OCI-LY3 (cell line): ENCODE measurements around the gene CAMTA1.
"Not testable (repeated sequence)": the region's sequence is repeated elsewhere in the genome, so short reads cannot be mapped to it uniquely, and the experiment has no call there.

Source experiments
- H2AFZ ChIP-seq: fragments of 200-600, 300-600 bp; shearing (Covaris generic); 2 replicates; pipeline ENCODE4 v1.6.0; 2014; ENCODE audit warnings: antibody characterized with exemption, low read depth, low read length
- H3K27ac ChIP-seq: fragments of 200-600, 300-600 bp; sonication (generic); 2 replicates; pipeline ENCODE4 v1.5.1; 2014; ENCODE audit warnings: mild to moderate bottlenecking, low read length, moderate library complexity, mixed read lengths
- H3K27me3 ChIP-seq: fragments of 200-600, 300-600 bp; sonication (generic); 2 replicates; pipeline ENCODE4 v1.6.1; 2014; ENCODE audit warnings: low read depth, low read length, mixed read lengths
- H3K36me3 ChIP-seq: fragments of 200-600, 300-600 bp; sonication (generic); replicated peaks from 2 replicates; pipeline ENCODE3; 2014; ENCODE audit warnings: low read depth, low read length, mixed read lengths
- H3K4me1 ChIP-seq: fragments of 300-600, 200-600 bp; sonication (generic); 2 replicates; pipeline ENCODE4 v1.6.1; 2014; ENCODE audit warnings: low read length, mixed read lengths
- H3K4me2 ChIP-seq: fragments of 200-600, 300-600 bp; sonication (generic); 2 replicates; pipeline ENCODE4 v1.6.1; 2014; ENCODE audit warnings: low read length, mixed read lengths
- H3K4me3 ChIP-seq: fragments of 300-600, 200-600 bp; sonication (generic); 2 replicates; pipeline ENCODE4 v1.5.1; 2014; ENCODE audit warnings: antibody characterized with exemption, mild to moderate bottlenecking, low read length, moderate library complexity
- H3K79me2 ChIP-seq: fragments of 300-600, 200-600 bp; shearing (Covaris generic); 2 replicates; pipeline ENCODE4 v1.6.1; 2014; ENCODE audit warnings: mild to moderate bottlenecking, low read length, mixed read lengths
- H3K9ac ChIP-seq: fragments of 300-600, 200-600 bp; shearing (Covaris generic); 2 replicates; pipeline ENCODE4 v1.6.0; 2014; ENCODE audit warnings: mild to moderate bottlenecking, low read length, moderate library complexity
- H3K9me3 ChIP-seq: fragments of 200-600, 300-600 bp; shearing (Covaris generic); 2 replicates; pipeline ENCODE4 v1.6.1; 2014; ENCODE audit warnings: low read length, mixed read lengths; ENCODE audit not compliant: insufficient read depth
- H4K20me1 ChIP-seq: fragments of 200-600, 300-600 bp; sonication (generic); 2 replicates; pipeline ENCODE4 v1.6.1; 2016; ENCODE audit warnings: low read length, mixed read lengths; ENCODE audit not compliant: insufficient read depth
- EZH2phosphoT487 ChIP-seq: fragments of 200-600 bp; shearing (Covaris generic); IDR thresholded peaks from 2 replicates; pipeline ENCODE4 v1.6.1; 2018; ENCODE audit warnings: antibody characterized with exemption, mixed run types, low read depth
- TF ChIP-seq, protein P1 (sequence below): fragments of 200-600, 300-600 bp; sonication (generic); IDR thresholded peaks from 2 replicates; pipeline ENCODE4 v1.5.1; 2014; ENCODE audit warnings: antibody characterized with exemption, low read length, low read depth

Gene CAMTA1

DNA sequence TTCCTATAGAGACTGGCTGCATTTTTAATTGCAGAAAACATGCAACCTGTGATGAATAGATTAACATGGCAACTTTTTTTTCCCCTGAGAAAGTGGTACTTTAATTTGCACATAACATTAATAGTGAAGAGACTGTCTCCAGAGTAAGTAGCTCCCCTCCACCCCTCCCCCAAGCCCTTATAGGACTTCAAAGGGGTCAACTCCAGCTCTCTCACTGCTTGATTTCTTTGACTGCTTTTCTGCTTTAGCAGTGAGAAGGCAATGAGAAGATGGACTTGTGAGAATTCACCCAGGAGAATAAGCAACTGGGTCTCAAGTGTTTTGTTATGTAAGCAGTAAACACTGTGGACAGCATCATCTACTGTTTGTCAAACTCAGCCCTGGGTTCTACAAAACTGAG, 355.0 kb downstream of the CAMTA1 start:
- no peaks in the 10 kb centered on the region for H3K27me3 ChIP-seq
- TF ChIP-seq, protein P1, sequence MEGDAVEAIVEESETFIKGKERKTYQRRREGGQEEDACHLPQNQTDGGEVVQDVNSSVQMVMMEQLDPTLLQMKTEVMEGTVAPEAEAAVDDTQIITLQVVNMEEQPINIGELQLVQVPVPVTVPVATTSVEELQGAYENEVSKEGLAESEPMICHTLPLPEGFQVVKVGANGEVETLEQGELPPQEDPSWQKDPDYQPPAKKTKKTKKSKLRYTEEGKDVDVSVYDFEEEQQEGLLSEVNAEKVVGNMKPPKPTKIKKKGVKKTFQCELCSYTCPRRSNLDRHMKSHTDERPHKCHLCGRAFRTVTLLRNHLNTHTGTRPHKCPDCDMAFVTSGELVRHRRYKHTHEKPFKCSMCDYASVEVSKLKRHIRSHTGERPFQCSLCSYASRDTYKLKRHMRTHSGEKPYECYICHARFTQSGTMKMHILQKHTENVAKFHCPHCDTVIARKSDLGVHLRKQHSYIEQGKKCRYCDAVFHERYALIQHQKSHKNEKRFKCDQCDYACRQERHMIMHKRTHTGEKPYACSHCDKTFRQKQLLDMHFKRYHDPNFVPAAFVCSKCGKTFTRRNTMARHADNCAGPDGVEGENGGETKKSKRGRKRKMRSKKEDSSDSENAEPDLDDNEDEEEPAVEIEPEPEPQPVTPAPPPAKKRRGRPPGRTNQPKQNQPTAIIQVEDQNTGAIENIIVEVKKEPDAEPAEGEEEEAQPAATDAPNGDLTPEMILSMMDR, result no peak
- TF ChIP-seq EZH2phosphoT487, result no peak
- no peaks in the 10 kb centered on the region for H3K9me3 ChIP-seq
- H3K4me2 ChIP-seq, result no peak overlapping the region
- H3K4me3 ChIP-seq, result no peak overlapping the region
- no peak overlapping the region for H3K9ac ChIP-seq
- H3K27ac ChIP-seq, result no peak overlapping the region
- no peak overlapping the region for H2AFZ ChIP-seq
- H4K20me1 ChIP-seq, result no peaks in the 10 kb centered on the region
- H3K79me2 ChIP-seq, result no peaks in the 10 kb centered on the region
- H3K36me3 ChIP-seq, result no peaks in the 10 kb centered on the region
- H3K4me1 ChIP-seq, result no peaks in the 10 kb centered on the region

DNA sequence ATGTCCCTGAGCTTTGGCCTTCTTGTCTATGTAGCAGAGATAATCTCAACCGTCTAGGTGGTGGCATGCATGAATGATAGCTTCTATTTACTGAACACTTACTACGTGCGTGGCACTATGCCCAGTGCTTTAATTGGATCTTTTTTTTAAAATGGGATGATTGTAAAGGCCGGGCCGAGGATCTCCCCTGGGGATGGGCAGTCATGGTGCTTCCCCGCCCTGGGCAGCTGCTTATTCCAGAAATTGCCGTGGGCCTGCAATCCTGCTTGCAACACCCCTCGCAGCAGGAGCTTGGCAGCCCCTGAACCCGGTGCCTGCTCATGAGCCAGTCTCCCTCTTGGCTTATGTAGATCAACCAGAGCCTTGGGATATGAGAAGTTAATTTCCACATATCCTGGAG, 360.7 kb downstream of the CAMTA1 start:
- Histone ChIP-seq H3K4me1 (no peaks in the 10 kb centered on the region), H3K79me2 (no peaks in the 10 kb centered on the region), H4K20me1 (no peaks in the 10 kb centered on the region), H2AFZ (no peak overlapping the region), H3K27me3 (no peaks in the 10 kb centered on the region), H3K9ac (no peak overlapping the region), H3K4me2 (no peak overlapping the region), H3K4me3 (no peak overlapping the region), H3K27ac (no peak overlapping the region), H3K36me3 (no peaks in the 10 kb centered on the region), H3K9me3 (no peaks in the 10 kb centered on the region)
- TF ChIP-seq, protein P1, result no peak
- TF ChIP-seq EZH2phosphoT487, result no peak

DNA sequence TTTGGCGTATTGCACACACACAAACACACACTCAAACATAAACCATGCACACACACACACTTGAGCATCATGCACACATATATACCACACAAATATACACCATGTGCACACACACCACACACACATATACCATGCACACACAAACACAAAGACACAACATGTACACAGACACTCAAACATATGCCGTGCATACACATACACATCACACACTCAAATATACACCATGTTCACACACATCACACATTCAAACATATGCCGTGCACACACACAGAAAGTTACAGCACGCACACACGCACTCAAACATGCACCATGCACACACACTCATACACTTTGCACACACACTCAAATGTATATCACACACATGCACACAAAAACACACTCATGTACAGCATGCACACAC, 361.5 kb downstream of the CAMTA1 start:
- Histone ChIP-seq H3K36me3 (no peaks in the 10 kb centered on the region), H3K4me3 (no peak overlapping the region), H3K4me1 (no peaks in the 10 kb centered on the region), H3K9ac (no peak overlapping the region), H2AFZ (no peak overlapping the region), H3K4me2 (no peak overlapping the region), H3K9me3 (no peaks in the 10 kb centered on the region), H4K20me1 (no peaks in the 10 kb centered on the region), H3K27ac (no peak overlapping the region), H3K79me2 (no peaks in the 10 kb centered on the region), H3K27me3 (no peaks in the 10 kb centered on the region)
- TF ChIP-seq, protein P1, result no peak
- no peak for TF ChIP-seq EZH2phosphoT487

DNA sequence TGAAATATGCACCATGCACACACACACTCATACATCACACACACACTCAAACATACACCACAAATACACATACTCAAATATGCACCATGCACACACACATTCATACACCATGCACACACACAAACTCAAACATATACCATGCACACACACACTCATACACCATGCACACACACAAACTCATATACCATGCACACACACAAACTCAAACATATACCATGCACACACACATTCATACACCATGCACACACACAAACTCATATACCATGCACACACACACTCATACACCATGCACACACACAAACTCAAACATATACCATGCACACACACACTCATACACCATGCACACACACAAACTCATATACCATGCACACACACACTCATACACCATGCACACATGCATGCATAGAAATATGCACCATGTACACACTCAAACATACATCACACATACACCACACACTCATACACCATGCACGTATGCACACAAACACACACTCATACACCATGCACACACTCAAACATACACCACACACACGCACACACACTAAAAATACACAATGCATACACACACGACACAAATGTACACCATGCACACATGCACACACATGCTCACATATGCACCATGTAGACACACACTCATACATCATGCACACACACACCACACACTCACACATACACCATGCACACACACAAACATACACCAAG, 362.5 kb downstream of the CAMTA1 start:
- H3K9ac ChIP-seq, H3K9me3 ChIP-seq, H2AFZ ChIP-seq, H3K4me3 ChIP-seq, H3K4me1 ChIP-seq, H3K79me2 ChIP-seq, H3K36me3 ChIP-seq, H3K27me3 ChIP-seq, H3K27ac ChIP-seq, H3K4me2 ChIP-seq, H4K20me1 ChIP-seq: not testable (repeated sequence)
